Endodermal cell (in vitro differentiated cells): Measurements from ENCODE around the gene PSENEN. TPM values are rescaled to one million over a fixed set of nuclear protein-coding genes. Genes with fewer than 3 reads are reported as not detected.
"Not testable (repeated sequence)": the region's sequence is repeated elsewhere in the genome, so short reads cannot be mapped to it uniquely, and the experiment has no call there.

ENCODE experiments used
- DNase-seq: peaks from one replicate; pipeline ENCODE4 v3.0.0-alpha.2; 2017
- H3K27ac ChIP-seq: 2 replicates; pipeline ENCODE4 v1.5.1; 2013; ENCODE audit warnings: mild to moderate bottlenecking, low read depth, low read length, moderate library complexity
- H3K27me3 ChIP-seq: 2 replicates; pipeline ENCODE4 v1.6.1; 2013; ENCODE audit warnings: mild to moderate bottlenecking, low read length, moderate library complexity; ENCODE audit not compliant: insufficient read depth, control insufficient read depth, poor library complexity, severe bottlenecking
- H3K36me3 ChIP-seq: 2 replicates; pipeline ENCODE4 v1.7.0; 2013; ENCODE audit warnings: mild to moderate bottlenecking, low read length, moderate library complexity; ENCODE audit not compliant: control insufficient read depth, insufficient read depth
- H3K4me1 ChIP-seq: one replicate; pipeline ENCODE4 v1.7.0; 2013; ENCODE audit warnings: low read length; ENCODE audit not compliant: control insufficient read depth, insufficient read depth
- H3K4me3 ChIP-seq: 2 replicates; pipeline ENCODE4 v1.5.1; 2013; ENCODE audit warnings: mild to moderate bottlenecking, low read length, moderate library complexity
- H3K9ac ChIP-seq: 2 replicates; pipeline ENCODE4 v1.6.1; 2013; ENCODE audit warnings: mild to moderate bottlenecking, low read length, moderate library complexity; ENCODE audit not compliant: poor library complexity, severe bottlenecking; ENCODE audit errors: extremely low read depth
- H3K9me3 ChIP-seq: 2 replicates; pipeline ENCODE4 v1.6.1; 2013; ENCODE audit warnings: mild to moderate bottlenecking, low read length, moderate library complexity; ENCODE audit not compliant: control insufficient read depth
- H3K27ac Mint-ChIP-seq: 2 replicates; pipeline ENCODE4 v1.8.0; 2020; ENCODE audit warnings: mixed read lengths
- H3K27me3 Mint-ChIP-seq: 2 replicates; pipeline ENCODE4 v1.8.0; 2021; ENCODE audit warnings: mild to moderate bottlenecking, mixed read lengths; ENCODE audit not compliant: insufficient read depth
- H3K36me3 Mint-ChIP-seq: 2 replicates; pipeline ENCODE4 v1.8.0; 2020; ENCODE audit warnings: low read depth, mixed read lengths
- H3K4me1 Mint-ChIP-seq: 2 replicates; pipeline ENCODE4 v1.8.0; 2020; ENCODE audit warnings: mixed read lengths
- H3K4me3 Mint-ChIP-seq: 2 replicates; pipeline ENCODE4 v1.8.0; 2020; ENCODE audit warnings: mild to moderate bottlenecking, moderate library complexity, mixed read lengths
- H3K9me3 Mint-ChIP-seq: 2 replicates; pipeline ENCODE4 v1.8.0; 2020; ENCODE audit warnings: mild to moderate bottlenecking, mixed read lengths
- WGBS, 2 experiments: methylation state at CpG; one replicate each; pipeline versions ENCODE4 v1.1.5 to v1.1.7; 2013; ENCODE audit warnings: missing lambda C conversion rate in 2 of 2, mixed read lengths in 1 of 2; ENCODE audit not compliant: insufficient coverage in 1 of 2, insufficient read length in 1 of 2; 5-methylcytosine and 5-hydroxymethylcytosine counted together
- total RNA-seq, 2 donors: library from RNA; stranded (reverse); fragmentation: NEBNext Ultra II Directional in 1 of 2; extraction: Animal tissue kit (Norgen Biotek cat#: 25700) in 1 of 2; gene quantifications; 2 replicates in 1 of 2; 3 replicates in 1 of 2; pipeline ENCODE4 v1.2.1, GENCODE V29; 2021
- TF ChIP-seq, protein P1 (sequence below): fragments of 200-600 bp; sonication (generic); conservative IDR thresholded peaks from 2 replicates; pipeline ENCODE4 v1.5.0; 2021; ENCODE audit warnings: antibody characterized with exemption, mild to moderate bottlenecking

Gene PSENEN
- total RNA-seq, 2 donors from 2014 or later, result 101 to 109 TPM

GRCh38 chr19:35792312-35792711, 46.9 kb downstream of the PSENEN start:
- Mint-ChIP-seq H3K4me1 (peaks cover 4% of the 10 kb centered on the region), H3K9me3 (no peaks in the 10 kb centered on the region), H3K27me3 (peaks cover 18% of the 10 kb centered on the region), H3K27ac (no peak overlapping the region), H3K4me3 (no peak overlapping the region), H3K36me3 (no peaks in the 10 kb centered on the region)
- H3K4me3 ChIP-seq, result no peak overlapping the region
- no peak overlapping the region for H3K27ac ChIP-seq
- DNase-seq, result peak; percentile 40
- no peaks in the 10 kb centered on the region for H3K36me3 ChIP-seq
- no peaks in the 10 kb centered on the region for H3K9me3 ChIP-seq
- no peak overlapping the region for H3K9ac ChIP-seq
- WGBS, 2 experiments, result 89 to 100% methylated on average over 4 to 15 of the region's 15 CpGs
- TF ChIP-seq, protein P1, sequence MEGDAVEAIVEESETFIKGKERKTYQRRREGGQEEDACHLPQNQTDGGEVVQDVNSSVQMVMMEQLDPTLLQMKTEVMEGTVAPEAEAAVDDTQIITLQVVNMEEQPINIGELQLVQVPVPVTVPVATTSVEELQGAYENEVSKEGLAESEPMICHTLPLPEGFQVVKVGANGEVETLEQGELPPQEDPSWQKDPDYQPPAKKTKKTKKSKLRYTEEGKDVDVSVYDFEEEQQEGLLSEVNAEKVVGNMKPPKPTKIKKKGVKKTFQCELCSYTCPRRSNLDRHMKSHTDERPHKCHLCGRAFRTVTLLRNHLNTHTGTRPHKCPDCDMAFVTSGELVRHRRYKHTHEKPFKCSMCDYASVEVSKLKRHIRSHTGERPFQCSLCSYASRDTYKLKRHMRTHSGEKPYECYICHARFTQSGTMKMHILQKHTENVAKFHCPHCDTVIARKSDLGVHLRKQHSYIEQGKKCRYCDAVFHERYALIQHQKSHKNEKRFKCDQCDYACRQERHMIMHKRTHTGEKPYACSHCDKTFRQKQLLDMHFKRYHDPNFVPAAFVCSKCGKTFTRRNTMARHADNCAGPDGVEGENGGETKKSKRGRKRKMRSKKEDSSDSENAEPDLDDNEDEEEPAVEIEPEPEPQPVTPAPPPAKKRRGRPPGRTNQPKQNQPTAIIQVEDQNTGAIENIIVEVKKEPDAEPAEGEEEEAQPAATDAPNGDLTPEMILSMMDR, result no peak
- no peaks in the 10 kb centered on the region for H3K4me1 ChIP-seq
- peaks cover 24% of the 10 kb centered on the region for H3K27me3 ChIP-seq

- Histone ChIP-seq H3K9ac (no peak overlapping the region), H3K4me3 (no peak overlapping the region), H3K27me3 (peaks cover 30% of the 10 kb centered on the region), H3K4me1 (no peaks in the 10 kb centered on the region), H3K9me3 (no peaks in the 10 kb centered on the region), H3K27ac (no peak overlapping the region), H3K36me3 (no peaks in the 10 kb centered on the region)
- TF ChIP-seq, protein P1, result no peak
- H3K4me3 Mint-ChIP-seq, result no peak overlapping the region
- peaks cover 24% of the 10 kb centered on the region for H3K27me3 Mint-ChIP-seq
- H3K27ac Mint-ChIP-seq, result no peak overlapping the region
- no peaks in the 10 kb centered on the region for H3K36me3 Mint-ChIP-seq
- DNase-seq, result no peak
- whole genome bisulfite sequencing, 2 experiments, result 86 to 88% methylated on average over 6 to 8 of the region's 8 CpGs
- H3K9me3 Mint-ChIP-seq, result no peaks in the 10 kb centered on the region
- H3K4me1 Mint-ChIP-seq, result peaks cover 4% of the 10 kb centered on the region
These were observed 47.4 kb downstream of the PSENEN start for GRCh38 chr19:35792888-35793287.

DNA sequence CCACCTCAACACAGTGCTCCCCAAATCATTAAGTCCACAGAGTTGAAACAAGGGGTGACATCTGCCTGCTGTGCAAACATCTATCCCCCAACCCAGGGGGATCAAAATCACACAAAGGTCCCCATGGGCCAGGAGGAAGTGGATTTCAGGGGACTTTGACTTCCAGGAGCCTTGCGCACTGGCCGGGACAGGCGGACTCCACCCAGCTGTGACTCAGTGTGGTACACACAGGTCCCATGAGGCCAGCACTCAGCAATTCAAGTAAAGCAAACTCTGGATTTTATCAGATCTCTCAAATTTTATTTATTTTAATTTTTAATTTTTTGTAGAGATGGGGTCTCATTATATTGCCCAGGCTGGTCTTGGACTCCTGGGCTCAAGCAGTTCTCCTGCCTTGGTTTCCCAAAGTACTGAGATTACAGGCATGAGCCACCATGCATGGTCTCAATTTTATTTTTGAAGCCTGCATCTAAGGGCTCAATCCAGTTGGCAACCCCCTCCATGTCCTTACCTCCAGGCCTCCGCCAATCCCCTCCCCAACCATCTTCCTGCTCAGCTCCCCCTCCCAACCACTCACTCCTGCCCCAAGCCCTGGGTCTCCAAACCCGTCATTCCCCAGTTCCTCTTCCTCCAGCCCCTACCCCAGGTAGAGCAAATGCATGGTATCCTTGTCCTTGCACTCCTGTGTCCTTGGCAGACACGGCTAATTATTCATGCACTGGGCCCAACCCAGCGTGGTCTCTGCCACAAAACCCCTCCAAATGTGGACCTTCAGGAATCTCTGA, 48.1 kb downstream of the PSENEN start:
- Histone ChIP-seq H3K27me3 (peaks cover 36% of the 10 kb centered on the region), H3K9me3 (no peaks in the 10 kb centered on the region), H3K9ac (no peak overlapping the region), H3K4me1 (no peaks in the 10 kb centered on the region), H3K36me3 (no peaks in the 10 kb centered on the region), H3K4me3 (no peak overlapping the region), H3K27ac (no peak overlapping the region)
- Mint-ChIP-seq H3K4me3 (no peak overlapping the region), H3K27me3 (peaks cover 29% of the 10 kb centered on the region), H3K27ac (no peak overlapping the region), H3K4me1 (peaks cover 4% of the 10 kb centered on the region), H3K36me3 (no peaks in the 10 kb centered on the region), H3K9me3 (no peaks in the 10 kb centered on the region)
- no peak for DNase-seq
- TF ChIP-seq, protein P1, result no peak
- 87 to 93% methylated on average over 7 of the region's 7 CpGs for WGBS, 2 experiments

DNA sequence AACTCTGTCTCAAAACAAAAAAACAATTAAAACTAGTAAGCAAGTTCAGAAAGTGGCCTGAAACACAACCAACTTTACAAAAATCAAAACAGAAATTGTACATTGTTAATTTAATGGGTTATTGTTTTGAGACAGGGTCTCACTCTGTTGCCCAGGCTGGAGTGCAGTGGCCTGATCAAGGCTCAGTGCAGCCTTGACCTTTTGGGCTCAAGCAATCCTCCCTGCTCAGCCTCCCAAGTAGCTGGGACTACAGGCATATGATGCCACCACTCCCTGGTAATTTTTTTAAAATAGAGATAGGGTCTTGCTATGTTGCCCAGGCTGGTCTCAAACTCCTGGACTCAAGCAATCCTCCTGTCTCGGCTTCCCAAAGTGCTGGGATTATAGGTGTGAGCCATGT, 50.1 kb downstream of the PSENEN start:
- not testable (repeated sequence) for H3K36me3 ChIP-seq, H3K27ac ChIP-seq, H3K9ac ChIP-seq, H3K4me3 Mint-ChIP-seq, H3K27ac Mint-ChIP-seq, H3K9me3 ChIP-seq, DNase-seq, H3K4me1 ChIP-seq, H3K9me3 Mint-ChIP-seq, H3K4me3 ChIP-seq, H3K4me1 Mint-ChIP-seq, H3K36me3 Mint-ChIP-seq
- 86 to 100% methylated on average over 1 of the region's 1 CpG for WGBS, 2 experiments
- peaks cover 36% of the 10 kb centered on the region for H3K27me3 ChIP-seq
- H3K27me3 Mint-ChIP-seq, result peaks cover 33% of the 10 kb centered on the region
